GM12891 (cell line): ENCODE results near the gene FETUB.

Experiments
- PAX5 ChIP-seq: IDR thresholded peaks from 2 replicates; pipeline ENCODE4 v1.6.1; 2011; ENCODE audit warnings: low read length, moderate library complexity, mild to moderate bottlenecking; ENCODE audit not compliant: insufficient read depth, severe bottlenecking
- POLR2A ChIP-seq: IDR thresholded peaks from 2 replicates; pipeline ENCODE4 v1.6.1; 2011; ENCODE audit warnings: low read depth, low read length, control low read depth
- POLR2AphosphoS5 ChIP-seq: IDR thresholded peaks from 2 replicates; pipeline ENCODE4 v1.6.1; 2011; ENCODE audit warnings: low read depth, low read length, control low read depth
- SPI1 ChIP-seq: IDR thresholded peaks from 2 replicates; pipeline ENCODE4 v1.6.1; 2011; ENCODE audit warnings: low read depth, low read length, control low read depth
- TAF1 ChIP-seq: IDR thresholded peaks from 2 replicates; pipeline ENCODE4 v1.6.1; 2011; ENCODE audit warnings: low read depth, low read length, control low read depth

GRCh38 chr3:186605561-186606545 is 34.3 kb upstream of the FETUB start:
- TF ChIP-seq POLR2A, result no peak
- no peak for TF ChIP-seq POLR2AphosphoS5
- no peak for TF ChIP-seq PAX5
- TF ChIP-seq TAF1, result no peak
- no peak for TF ChIP-seq SPI1
